Pancreas (tissue), 10 donors: ENCODE results near the gene NPPC. TPM values are rescaled to one million over a fixed set of nuclear protein-coding genes. Genes with fewer than 3 reads are reported as not detected.
A peak's percentile ranks its signal among the peaks of the same experiment; 100 is the strongest.
"Not testable (repeated sequence)": the region's sequence is repeated elsewhere in the genome, so short reads cannot be mapped to it uniquely, and the experiment has no call there.

ENCODE experiments used
- ATAC-seq, 4 donors: fragments of 200-7000 bp; cut with Tn5 transposase; one replicate each; pipeline versions ENCODE4 v1.8.0 to v1.9.1; 2020; ENCODE audit warnings: mild to moderate bottlenecking in 4 of 4, moderate library complexity in 4 of 4
- DNase-seq, 6 donors: peaks; one replicate each; pipeline ENCODE4 v3.0.0-alpha.2; 2020
- FAIRE-seq: peaks from 2 replicates; lab custom pipeline; 2012; peaks lifted over from hg19 to GRCh38; lab: Jason Lieb, UNC
- H3K27ac ChIP-seq, 4 donors: fragments of 200-600 bp; sonication (generic); 1 replicate in 3 of 4; 2 replicates in 1 of 4; pipeline versions ENCODE4 v1.5.0 to v1.8.0; 2020
- H3K27me3 ChIP-seq, 4 donors: fragments of 200-600 bp; one replicate each; pipeline ENCODE4 v1.8.0; 2021
- H3K36me3 ChIP-seq, 3 donors: fragments of 200-600 bp; sonication (generic) in 1 of 3; one replicate each; pipeline versions ENCODE4 v1.5.0 to v1.8.0; 2020 to 2021
- H3K4me1 ChIP-seq, 3 donors: fragments of 200-600 bp; one replicate each; pipeline ENCODE4 v1.8.0; 2021
- H3K4me3 ChIP-seq, 4 donors: fragments of 200-600 bp; sonication (generic) in 2 of 4; one replicate each; pipeline versions ENCODE4 v1.5.0 to v1.8.0; 2020 to 2021
- H3K9me3 ChIP-seq, 4 donors: fragments of 200-600 bp; one replicate each; pipeline ENCODE4 v1.8.0; 2021
- WGBS, 2 donors: extraction: QIAGEN DNeasy Blood & Tissue Kit; methylation state at CpG; one replicate each; pipeline ENCODE4 v1.1.7; 2013; 5-methylcytosine and 5-hydroxymethylcytosine counted together
- intact Hi-C, 3 donors: fragments of 100-400 bp; cut with DNase I; formaldehyde crosslinking; loops; one replicate each; pipeline versions ENCODE4 v1.11.1 to v1.14.2; 2022
- polyA plus RNA-seq, 2 donors: library from polyadenylated mRNA; stranded (reverse); fragments of 200-250 nt; gene quantifications; one replicate each; pipeline ENCODE4 v1.2.3, GENCODE V29; 2013
- total RNA-seq, 6 donors: library from RNA; stranded (reverse); fragmentation: NEBNext Ultra II Directional in 4 of 6; extraction: Animal tissue kit (Norgen Biotek cat#: 25700) in 4 of 6; gene quantifications; one replicate each; pipeline versions ENCODE4 v1.2.1 to v1.2.4, GENCODE V29; 2021 to 2023
- TF ChIP-seq, protein P1 (sequence below), 4 donors: fragments of 200-600 bp; sonication (generic) in 3 of 4; IDR thresholded peaks; one replicate each; pipeline versions ENCODE4 v1.5.0 to v1.8.0; 2021; ENCODE audit warnings: antibody characterized with exemption in 4 of 4
- donor health status: healthy with polysubstance abuse.
- donor health status: DM: no; HTN: no; CAD: no; lungs with moderate emphysema.
- donor health status: DM: no; HTN: no; CAD: no.
- donor health status: control.
- donor health status: control.
- donor health status: Bipolar disorder and iron deficiency.
- donor health status: DM: yes; HTN: yes; CAD: no.
- donor health status: DM: no; HTN: no; CAD: no.
- donor health status: DM: no; HTN: no; CAD: no.
- donor health status: DM: yes; HTN: yes; CAD: no.

The NPPC gene
- total and polyA plus RNA-seq, 8 donors = 0.26 TPM; not detected in 7

DNA sequence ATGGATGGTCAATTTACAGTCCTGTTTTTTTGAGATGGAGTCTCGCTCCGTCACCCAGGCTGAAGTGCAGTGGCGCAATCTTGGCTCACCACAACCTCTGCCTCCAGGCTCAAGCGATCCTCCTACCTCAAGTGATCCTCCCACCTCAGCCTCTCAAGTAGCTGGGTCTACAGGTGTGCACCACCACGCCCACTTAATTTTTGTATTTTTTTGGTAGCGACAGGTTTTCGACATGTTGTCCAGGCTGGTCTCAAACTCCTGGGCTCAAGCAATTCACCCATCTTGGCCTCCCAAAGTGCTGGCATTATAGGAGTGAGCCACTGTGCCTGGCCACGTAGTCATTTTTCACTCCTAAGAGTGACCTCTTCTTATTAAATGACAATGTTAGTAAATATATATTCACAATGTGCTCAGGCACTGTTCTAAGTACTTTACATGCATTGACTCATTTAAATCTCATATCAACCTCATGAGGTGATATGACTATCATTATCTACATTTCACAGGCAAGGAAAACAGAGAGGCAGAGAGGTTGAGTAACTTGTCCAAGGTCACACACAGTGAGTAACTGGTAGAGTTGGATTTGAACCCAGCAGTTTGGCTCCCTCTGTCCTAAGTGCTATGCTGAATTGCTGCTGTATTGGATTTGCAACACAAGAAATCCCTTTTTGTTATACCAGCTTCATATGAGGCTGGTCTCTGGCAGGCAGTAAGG, 29.7 kb upstream of the NPPC start:
- DNase-seq = no peak
- no peak for FAIRE-seq
- ATAC-seq = peak in 3 of 4 donors; percentile 38 to 72 (median 46)
- H3K36me3 ChIP-seq = no peaks in the 10 kb centered on the region
- H3K4me1 ChIP-seq = no peaks in the 10 kb centered on the region
- intact Hi-C loops = no loop called here
- 88 to 91% methylated on average over 8 of the region's 8 CpGs for WGBS, 2 donors
- no peak overlapping the region for H3K27ac ChIP-seq
- no peak overlapping the region for H3K4me3 ChIP-seq
- no peaks in the 10 kb centered on the region for H3K27me3 ChIP-seq
- no peaks in the 10 kb centered on the region for H3K9me3 ChIP-seq
- TF ChIP-seq, protein P1, sequence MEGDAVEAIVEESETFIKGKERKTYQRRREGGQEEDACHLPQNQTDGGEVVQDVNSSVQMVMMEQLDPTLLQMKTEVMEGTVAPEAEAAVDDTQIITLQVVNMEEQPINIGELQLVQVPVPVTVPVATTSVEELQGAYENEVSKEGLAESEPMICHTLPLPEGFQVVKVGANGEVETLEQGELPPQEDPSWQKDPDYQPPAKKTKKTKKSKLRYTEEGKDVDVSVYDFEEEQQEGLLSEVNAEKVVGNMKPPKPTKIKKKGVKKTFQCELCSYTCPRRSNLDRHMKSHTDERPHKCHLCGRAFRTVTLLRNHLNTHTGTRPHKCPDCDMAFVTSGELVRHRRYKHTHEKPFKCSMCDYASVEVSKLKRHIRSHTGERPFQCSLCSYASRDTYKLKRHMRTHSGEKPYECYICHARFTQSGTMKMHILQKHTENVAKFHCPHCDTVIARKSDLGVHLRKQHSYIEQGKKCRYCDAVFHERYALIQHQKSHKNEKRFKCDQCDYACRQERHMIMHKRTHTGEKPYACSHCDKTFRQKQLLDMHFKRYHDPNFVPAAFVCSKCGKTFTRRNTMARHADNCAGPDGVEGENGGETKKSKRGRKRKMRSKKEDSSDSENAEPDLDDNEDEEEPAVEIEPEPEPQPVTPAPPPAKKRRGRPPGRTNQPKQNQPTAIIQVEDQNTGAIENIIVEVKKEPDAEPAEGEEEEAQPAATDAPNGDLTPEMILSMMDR (IDR thresholded peaks at IDR 0.05) = no peak

DNA sequence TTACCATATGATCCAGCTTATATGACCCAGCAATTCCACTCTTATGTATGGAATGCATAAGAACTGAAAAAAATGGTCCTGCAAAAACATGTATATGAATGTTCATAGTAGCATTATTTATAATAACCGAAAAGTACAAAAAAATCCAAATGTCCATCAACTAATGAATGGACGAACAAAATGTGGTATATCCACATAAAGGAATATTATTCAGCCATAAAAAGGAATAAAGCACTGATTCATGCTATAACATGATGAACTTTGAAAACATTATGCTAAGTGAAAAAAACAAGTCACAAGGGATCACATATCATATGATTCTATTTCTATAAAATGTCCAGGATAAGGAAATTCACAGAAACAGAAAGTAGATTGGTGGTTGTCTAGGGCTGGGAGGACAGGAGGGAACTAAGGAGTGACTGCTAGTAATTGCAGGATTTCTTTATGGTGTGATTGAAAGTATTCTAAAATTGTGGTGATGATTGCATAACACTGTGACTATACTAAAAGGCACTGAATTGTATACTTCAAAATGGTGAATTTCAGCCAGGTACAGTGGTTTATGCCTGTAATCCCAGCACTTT, 25.3 kb upstream of the NPPC start:
- intact Hi-C loops = no loop called here
- no peaks in the 10 kb centered on the region for H3K9me3 ChIP-seq
- no peak overlapping the region for H3K27ac ChIP-seq
- no peaks in the 10 kb centered on the region for H3K27me3 ChIP-seq
- DNase-seq (no peak), FAIRE-seq (no peak), ATAC-seq (no peak)
- no peaks in the 10 kb centered on the region for H3K36me3 ChIP-seq
- WGBS, 2 donors = 81 to 85% methylated on average over 2 of the region's 2 CpGs
- no peaks in the 10 kb centered on the region for H3K4me1 ChIP-seq
- TF ChIP-seq, protein P1 (IDR thresholded peaks at IDR 0.05) = no peak
- H3K4me3 ChIP-seq = no peak overlapping the region

DNA sequence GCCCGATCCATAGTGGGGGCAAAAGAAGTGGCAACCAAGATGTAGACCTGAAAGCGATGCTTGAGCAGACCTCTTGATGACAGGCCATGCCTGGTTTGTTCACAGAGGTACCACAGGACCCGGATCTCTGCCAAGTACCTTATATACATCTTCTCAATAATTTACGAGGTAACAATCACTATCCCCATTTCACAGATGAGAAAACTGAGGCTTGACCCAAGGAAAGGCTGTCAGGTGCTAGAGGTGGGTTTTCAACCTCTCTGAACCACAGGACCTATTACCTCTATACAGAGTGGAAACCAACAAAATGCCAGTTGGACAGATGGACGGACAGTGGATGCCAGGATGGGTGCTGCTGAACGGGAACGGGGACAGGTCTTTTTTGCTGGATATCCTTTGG, 21.5 kb upstream of the NPPC start:
- TF ChIP-seq, protein P1 (IDR thresholded peaks at IDR 0.05) = no peak
- DNase-seq = no peak
- no peak for ATAC-seq
- WGBS, 2 donors = 72 to 82% methylated on average over 7 of the region's 7 CpGs
- Histone ChIP-seq H3K9me3 (no peaks in the 10 kb centered on the region), H3K27ac (no peak overlapping the region), H3K4me3 (no peak overlapping the region), H3K36me3 (no peaks in the 10 kb centered on the region), H3K27me3 (no peaks in the 10 kb centered on the region), H3K4me1 (no peaks in the 10 kb centered on the region)
- no peak for FAIRE-seq
- intact Hi-C loops = no loop called here

DNA sequence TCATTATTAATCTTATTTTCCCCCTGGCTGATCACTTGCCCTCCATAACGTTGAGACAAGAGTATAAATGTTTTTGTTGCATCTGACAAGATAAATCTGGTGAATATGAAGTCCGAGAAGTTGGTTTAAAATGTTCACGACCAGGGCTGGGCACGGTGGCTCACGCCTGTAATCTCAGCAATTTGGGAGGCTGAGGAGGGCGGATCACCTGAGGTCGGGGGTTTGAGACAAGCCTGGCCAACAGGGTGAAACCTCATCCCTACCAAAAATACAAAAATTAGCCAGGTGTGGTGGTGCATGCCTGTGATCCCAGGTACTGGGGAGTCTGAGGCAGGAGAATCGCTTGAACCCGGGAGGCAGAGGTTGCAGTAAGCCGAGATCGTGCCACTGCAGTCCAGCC, 20.9 kb upstream of the NPPC start:
- intact Hi-C loops = not testable (repeated sequence)

DNA sequence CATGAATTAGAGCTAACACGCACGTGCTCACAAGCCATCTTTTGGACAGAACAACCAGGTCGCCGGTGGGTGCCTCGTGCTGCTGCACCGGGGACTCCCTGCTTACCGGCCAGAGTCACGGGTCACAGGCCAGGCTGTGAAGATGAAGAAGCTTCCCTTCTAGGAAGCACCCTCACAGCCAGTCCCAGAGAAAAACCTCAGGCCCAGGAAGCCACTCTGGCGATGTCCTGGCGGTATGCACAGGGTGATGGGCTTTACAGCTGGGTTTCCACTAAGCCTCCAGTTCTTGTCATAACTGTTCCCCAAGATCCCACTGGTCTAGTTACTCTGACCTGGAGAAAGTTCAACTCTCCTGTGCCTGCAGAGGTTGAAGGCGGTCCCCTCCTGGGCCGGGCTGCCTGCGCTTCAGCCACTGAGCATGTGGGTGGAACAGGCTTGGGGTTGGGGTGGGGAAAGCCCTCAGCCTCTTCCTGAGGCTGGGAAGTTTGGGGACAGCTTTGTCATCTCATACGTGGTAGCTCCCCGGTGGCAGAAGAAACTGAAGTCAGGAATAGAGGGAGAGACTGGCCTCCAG, 20.1 kb upstream of the NPPC start:
- intact Hi-C loops = no loop called here
- H3K36me3 ChIP-seq = no peaks in the 10 kb centered on the region
- FAIRE-seq (no peak), ATAC-seq (no peak), DNase-seq (no peak)
- H3K4me3 ChIP-seq = no peak overlapping the region
- TF ChIP-seq, protein P1 (IDR thresholded peaks at IDR 0.05) = no peak
- H3K9me3 ChIP-seq = no peaks in the 10 kb centered on the region
- 79 to 87% methylated on average over 15 of the region's 15 CpGs for WGBS, 2 donors
- no peaks in the 10 kb centered on the region for H3K4me1 ChIP-seq
- no peak overlapping the region for H3K27ac ChIP-seq
- no peaks in the 10 kb centered on the region for H3K27me3 ChIP-seq

More for the DNA sequence above, 20.9 kb upstream of the NPPC start:
- WGBS, 2 donors = 60 to 69% methylated on average over 11 of the region's 11 CpGs
- H3K4me1 ChIP-seq, DNase-seq, FAIRE-seq, H3K9me3 ChIP-seq, H3K27ac ChIP-seq, ATAC-seq, H3K36me3 ChIP-seq, H3K4me3 ChIP-seq, H3K27me3 ChIP-seq: not testable (repeated sequence)
